ENCODE data around the gene RIPK3.
"Not testable (repeated sequence)": the region's sequence is repeated elsewhere in the genome, so short reads cannot be mapped to it uniquely, and the experiment has no call there.

Gene RIPK3

GRCh38 chr14:24339284-24340151 is at the start of gene RIPK3:
Gene RIPK3, minus strand, starts transcription at chr14:24339991. Its CDS starts 165 bp downstream, at chr14:24339826.
- peak; percentile 85 for DNase-seq

- DNase-seq: no peak
These were observed 49.5 kb upstream of the RIPK3 start for GRCh38 chr14:24389226-24389848.

- DNase-seq: no peak
These were observed 48.8 kb upstream of the RIPK3 start for GRCh38 chr14:24388474-24389179.

- not testable (repeated sequence) for DNase-seq
These were observed 47.8 kb upstream of the RIPK3 start for GRCh38 chr14:24387579-24387978.

- DNase-seq: no peak
These were observed 47.2 kb upstream of the RIPK3 start for GRCh38 chr14:24387009-24387345.

- DNase-seq: no peak
These were observed 45.7 kb upstream of the RIPK3 start for GRCh38 chr14:24385524-24385923.

- no peak for DNase-seq
These were observed 44.4 kb upstream of the RIPK3 start for GRCh38 chr14:24384169-24384568.

GRCh38 chr14:24382064-24382371 is 42.2 kb upstream of the RIPK3 start:
- no peak for DNase-seq

- no peak for DNase-seq
These were observed 41.7 kb upstream of the RIPK3 start for GRCh38 chr14:24381363-24382063.

- DNase-seq: no peak
These were observed 40.3 kb upstream of the RIPK3 start for GRCh38 chr14:24379907-24380730.

GRCh38 chr14:24378981-24379906 is 39.5 kb upstream of the RIPK3 start:
- DNase-seq: no peak

- DNase-seq: no peak
These were observed 38.5 kb upstream of the RIPK3 start for GRCh38 chr14:24378327-24378726.

- no peak for DNase-seq
These were observed 37.9 kb upstream of the RIPK3 start for GRCh38 chr14:24377657-24378056.

- DNase-seq: no peak
These were observed 37.3 kb upstream of the RIPK3 start for GRCh38 chr14:24377126-24377525.

- no peak for DNase-seq
These were observed 36.8 kb upstream of the RIPK3 start for GRCh38 chr14:24376448-24377070.

- no peak for DNase-seq
These were observed 33.1 kb upstream of the RIPK3 start for GRCh38 chr14:24372701-24373416.

GRCh38 chr14:24371605-24372004 is 31.8 kb upstream of the RIPK3 start:
- DNase-seq: not testable (repeated sequence)

- DNase-seq: no peak
These were observed 31.0 kb upstream of the RIPK3 start for GRCh38 chr14:24370748-24371147.

GRCh38 chr14:24369907-24370687 is 30.3 kb upstream of the RIPK3 start:
- DNase-seq: no peak

Measured in CD4-positive, alpha-beta T cell treated with Interleukin-17A for 4 hours (primary cell).